ENCODE data around the gene FGF21. TPM values are rescaled to one million over a fixed set of nuclear protein-coding genes. Genes with fewer than 3 reads are reported as not detected.
A peak's percentile ranks its signal among the peaks of the same experiment; 100 is the strongest.

Gene FGF21
- total RNA-seq, 1 donor from 2014 or later: not detected

DNA sequence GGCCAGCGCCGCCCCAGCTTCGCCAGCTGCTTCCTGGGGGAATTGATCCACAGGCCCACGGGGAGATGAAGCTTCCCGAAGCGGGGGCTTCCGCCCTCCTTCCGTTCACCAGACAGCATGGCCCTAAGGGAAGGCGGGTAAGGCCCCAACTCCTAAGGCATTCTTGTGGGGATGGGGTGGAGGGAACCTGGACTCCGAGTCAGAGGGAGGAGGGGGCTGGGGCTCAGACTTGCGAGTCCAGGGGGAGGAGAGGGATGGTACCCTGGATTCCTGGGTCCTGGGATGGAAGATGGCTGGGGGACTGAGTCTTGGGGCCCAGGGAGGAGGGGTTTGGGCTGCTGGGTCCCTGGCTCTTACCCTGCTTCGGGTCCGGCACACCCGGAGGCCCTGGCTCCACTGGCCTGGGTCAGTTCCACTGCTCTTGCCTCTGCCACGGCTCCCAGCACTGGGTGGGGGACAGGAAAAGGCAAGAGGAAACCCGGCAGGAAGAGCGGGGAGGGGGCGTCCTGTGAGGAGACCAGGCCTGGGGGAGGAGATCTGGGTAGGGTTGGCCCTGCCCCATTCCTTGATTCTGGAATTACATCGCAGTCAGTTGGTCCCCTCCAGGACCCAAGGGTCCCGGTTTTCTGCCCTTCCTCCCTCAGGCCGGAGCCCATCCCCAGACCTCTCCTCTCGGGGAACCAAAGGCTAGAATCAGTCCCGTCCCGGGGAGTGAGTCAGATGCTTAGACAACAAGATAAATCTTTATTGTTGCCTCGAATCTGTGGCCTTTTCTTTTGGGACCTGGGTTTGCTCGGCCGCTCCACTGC lies 15.0 kb upstream of the FGF21 start, which contains the start of gene RASIP1:
Gene RASIP1 (minus strand): TSS at position 447 of the 809 bp plus-strand sequence. CDS start 328 bp downstream, at position 119.
- Histone ChIP-seq H3K4me3 (peak within 1 kb of the TSS; percentile 71), H3K27me3 (ENCODE audit: low read depth) (no peaks in the 10 kb centered on the region), H3K4me1 (peaks cover 44% of the 10 kb centered on the region), H3K9me3 (replicated peaks) (no peaks in the 10 kb centered on the region), H3K27ac (replicated peaks) (peak within 1 kb of the TSS; percentile 92), H3K36me3 (peaks cover 2% of the 10 kb centered on the region)
- peak; percentile 68 for DNase-seq
- intact Hi-C loops (cut with micrococcal nuclease): loop anchor here (10.0 kb wide), 1 partner anchor 96 kb away; the partner anchor contains the start of gene CA11
- TF ChIP-seq, protein P1, sequence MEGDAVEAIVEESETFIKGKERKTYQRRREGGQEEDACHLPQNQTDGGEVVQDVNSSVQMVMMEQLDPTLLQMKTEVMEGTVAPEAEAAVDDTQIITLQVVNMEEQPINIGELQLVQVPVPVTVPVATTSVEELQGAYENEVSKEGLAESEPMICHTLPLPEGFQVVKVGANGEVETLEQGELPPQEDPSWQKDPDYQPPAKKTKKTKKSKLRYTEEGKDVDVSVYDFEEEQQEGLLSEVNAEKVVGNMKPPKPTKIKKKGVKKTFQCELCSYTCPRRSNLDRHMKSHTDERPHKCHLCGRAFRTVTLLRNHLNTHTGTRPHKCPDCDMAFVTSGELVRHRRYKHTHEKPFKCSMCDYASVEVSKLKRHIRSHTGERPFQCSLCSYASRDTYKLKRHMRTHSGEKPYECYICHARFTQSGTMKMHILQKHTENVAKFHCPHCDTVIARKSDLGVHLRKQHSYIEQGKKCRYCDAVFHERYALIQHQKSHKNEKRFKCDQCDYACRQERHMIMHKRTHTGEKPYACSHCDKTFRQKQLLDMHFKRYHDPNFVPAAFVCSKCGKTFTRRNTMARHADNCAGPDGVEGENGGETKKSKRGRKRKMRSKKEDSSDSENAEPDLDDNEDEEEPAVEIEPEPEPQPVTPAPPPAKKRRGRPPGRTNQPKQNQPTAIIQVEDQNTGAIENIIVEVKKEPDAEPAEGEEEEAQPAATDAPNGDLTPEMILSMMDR (IDR thresholded peaks at IDR 0.05; ENCODE audit: borderline replicate concordance): no peak

DNA sequence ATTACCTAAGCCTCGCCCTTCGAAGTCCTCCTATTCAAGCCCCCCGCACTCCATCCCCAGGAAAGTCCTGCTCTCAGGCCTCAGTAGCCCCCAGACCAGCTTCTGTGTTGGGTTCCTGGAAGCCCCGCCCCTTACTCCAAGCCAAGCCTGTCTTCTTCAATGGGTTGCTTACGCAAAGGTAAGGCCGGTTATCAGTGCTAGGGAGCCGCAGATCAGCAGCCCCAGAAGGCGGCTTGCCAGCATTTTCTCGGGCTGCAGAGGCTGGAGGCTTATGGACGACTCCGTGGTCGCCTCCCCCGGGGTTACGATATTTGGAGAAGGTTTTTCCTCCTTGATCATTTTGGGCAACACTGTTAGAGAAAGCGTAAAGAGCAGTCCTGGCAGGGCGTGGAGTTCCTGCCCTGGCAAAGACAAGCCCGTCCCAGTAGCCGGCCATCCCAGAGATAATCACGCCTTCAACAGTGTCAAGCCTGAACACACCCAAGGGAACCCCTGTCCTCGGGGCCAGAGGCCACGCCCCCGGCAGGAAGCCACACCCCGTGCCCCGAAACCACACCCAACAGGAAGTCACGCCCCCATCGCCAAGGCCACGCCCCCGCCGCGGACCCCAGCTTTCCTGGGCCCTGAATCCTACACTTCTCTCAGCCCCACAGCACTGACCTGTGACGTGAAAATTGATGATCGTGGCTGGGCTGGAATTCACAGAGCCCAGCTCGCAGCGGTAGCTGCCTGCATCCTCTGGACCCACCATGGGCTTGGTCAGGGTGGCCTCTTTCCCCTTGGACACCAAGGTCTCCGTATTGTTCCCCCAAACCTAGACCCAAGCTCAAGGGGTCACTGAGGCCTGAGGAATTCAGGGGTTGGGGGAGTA lies 14.0 kb upstream of the FGF21 start:
- peak overlapping the region; percentile 92 for H3K27ac ChIP-seq (replicated peaks)
- TF ChIP-seq, protein P1 (IDR thresholded peaks at IDR 0.05; ENCODE audit: borderline replicate concordance): no peak

GRCh38 chr19:48742096-48742495 lies 13.2 kb upstream of the FGF21 start:
- peak overlapping the region; percentile 92 for H3K27ac ChIP-seq (replicated peaks)
- TF ChIP-seq, protein P1 (IDR thresholded peaks at IDR 0.05; ENCODE audit: borderline replicate concordance): no peak
- H3K9me3 ChIP-seq (replicated peaks): no peaks in the 10 kb centered on the region
- H3K27me3 ChIP-seq (ENCODE audit: low read depth): peaks cover 12% of the 10 kb centered on the region
- H3K4me3 ChIP-seq: no peak overlapping the region
- no peaks in the 10 kb centered on the region for H3K36me3 ChIP-seq
- DNase-seq: no peak
- intact Hi-C loops (cut with micrococcal nuclease): loop anchor here (10.0 kb wide), 1 partner anchor 97 kb away; the partner anchor contains the start of gene CA11
- H3K4me1 ChIP-seq: peaks cover 50% of the 10 kb centered on the region

More for the DNA sequence above, 14.0 kb upstream of the FGF21 start:
- H3K4me1 ChIP-seq: peaks cover 46% of the 10 kb centered on the region
- peak overlapping the region; percentile 71 for H3K4me3 ChIP-seq
- no peaks in the 10 kb centered on the region for H3K36me3 ChIP-seq
- intact Hi-C loops (cut with micrococcal nuclease): loop anchor here (10.0 kb wide), 1 partner anchor 97 kb away; the partner anchor contains the start of gene CA11
- DNase-seq: peak; percentile 59
- H3K27me3 ChIP-seq (ENCODE audit: low read depth): peaks cover 9% of the 10 kb centered on the region
- no peaks in the 10 kb centered on the region for H3K9me3 ChIP-seq (replicated peaks)

DNA sequence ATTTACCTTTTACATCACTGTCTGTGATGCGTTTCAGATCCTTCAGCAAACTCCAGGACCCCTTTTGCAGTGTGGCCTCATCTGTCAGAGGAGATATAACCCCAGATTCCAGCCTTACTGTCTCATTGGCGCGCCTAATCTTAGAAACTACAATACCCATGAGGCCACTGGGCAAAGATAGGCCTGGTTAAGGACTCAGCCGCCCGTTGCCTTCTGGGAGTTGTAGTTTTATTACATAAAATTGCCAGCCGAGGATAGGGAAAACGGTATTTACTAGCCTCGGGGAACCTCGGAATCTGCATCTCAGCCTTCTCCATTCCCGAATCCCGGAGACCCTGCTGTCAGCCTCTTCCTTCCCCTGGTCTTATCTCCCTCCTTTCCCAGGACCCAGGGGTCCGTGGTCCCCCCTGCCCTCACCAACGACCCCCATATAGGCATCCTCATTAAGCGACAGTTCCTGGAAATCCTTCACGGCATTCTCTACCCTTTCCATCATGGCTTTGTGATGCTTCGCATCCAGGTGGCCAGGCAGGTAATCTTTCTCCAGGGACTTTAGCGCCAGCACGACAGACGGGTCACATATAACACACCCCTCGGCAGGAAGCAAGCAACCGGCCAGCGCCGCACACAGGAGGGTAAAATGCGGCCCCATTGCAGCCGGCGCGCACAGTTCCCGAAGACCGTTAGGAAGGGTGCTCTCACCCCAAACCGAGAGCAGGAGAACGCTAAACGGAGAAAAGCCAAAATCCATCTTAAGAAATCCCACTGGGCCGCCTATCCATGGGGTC lies 9.9 kb upstream of the FGF21 start:
- peaks cover 31% of the 10 kb centered on the region for H3K4me1 ChIP-seq
- no peak for DNase-seq
- TF ChIP-seq, protein P1 (IDR thresholded peaks at IDR 0.05; ENCODE audit: borderline replicate concordance): no peak
- H3K4me3 ChIP-seq: no peak overlapping the region
- peaks cover 12% of the 10 kb centered on the region for H3K27me3 ChIP-seq (ENCODE audit: low read depth)
- intact Hi-C loops (cut with micrococcal nuclease): loop anchor here (10.0 kb wide), 1 partner anchor 101 kb away; the partner anchor contains the start of gene CA11
- no peaks in the 10 kb centered on the region for H3K9me3 ChIP-seq (replicated peaks)
- peaks cover 4% of the 10 kb centered on the region for H3K36me3 ChIP-seq
- H3K27ac ChIP-seq (replicated peaks): no peak overlapping the region

Data from left ventricle myocardium inferior (tissue), 1 donor.